Measurements from ENCODE around the gene NATD1.

The NATD1 gene

DNA sequence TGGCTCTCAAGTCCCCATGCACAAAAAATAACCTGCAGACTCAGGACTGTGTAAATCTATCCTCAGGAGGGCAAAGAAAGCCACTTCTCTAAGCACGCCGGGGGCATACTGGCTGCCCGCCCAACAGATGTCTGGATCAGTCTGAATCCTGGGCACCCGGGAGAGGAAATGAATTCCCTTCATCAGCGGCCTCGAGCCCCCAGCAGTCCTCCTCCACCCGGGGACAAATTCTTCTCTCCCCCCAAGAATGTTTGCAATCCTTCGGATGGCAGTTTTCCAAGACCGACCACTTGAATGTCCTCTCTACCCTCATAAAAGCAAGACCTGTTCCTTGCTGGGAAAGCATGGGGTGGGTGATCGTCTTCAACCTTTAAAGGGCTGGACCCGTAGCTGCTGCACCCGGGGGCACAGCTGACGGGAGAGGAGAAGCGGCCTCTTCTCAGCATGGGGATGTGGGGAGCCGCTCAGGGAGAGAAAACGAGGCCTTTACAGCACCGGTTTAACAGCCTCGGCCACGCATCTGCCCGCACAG, 21.9 kb upstream of the NATD1 start:
- DNase-seq = peak; percentile 41

DNA sequence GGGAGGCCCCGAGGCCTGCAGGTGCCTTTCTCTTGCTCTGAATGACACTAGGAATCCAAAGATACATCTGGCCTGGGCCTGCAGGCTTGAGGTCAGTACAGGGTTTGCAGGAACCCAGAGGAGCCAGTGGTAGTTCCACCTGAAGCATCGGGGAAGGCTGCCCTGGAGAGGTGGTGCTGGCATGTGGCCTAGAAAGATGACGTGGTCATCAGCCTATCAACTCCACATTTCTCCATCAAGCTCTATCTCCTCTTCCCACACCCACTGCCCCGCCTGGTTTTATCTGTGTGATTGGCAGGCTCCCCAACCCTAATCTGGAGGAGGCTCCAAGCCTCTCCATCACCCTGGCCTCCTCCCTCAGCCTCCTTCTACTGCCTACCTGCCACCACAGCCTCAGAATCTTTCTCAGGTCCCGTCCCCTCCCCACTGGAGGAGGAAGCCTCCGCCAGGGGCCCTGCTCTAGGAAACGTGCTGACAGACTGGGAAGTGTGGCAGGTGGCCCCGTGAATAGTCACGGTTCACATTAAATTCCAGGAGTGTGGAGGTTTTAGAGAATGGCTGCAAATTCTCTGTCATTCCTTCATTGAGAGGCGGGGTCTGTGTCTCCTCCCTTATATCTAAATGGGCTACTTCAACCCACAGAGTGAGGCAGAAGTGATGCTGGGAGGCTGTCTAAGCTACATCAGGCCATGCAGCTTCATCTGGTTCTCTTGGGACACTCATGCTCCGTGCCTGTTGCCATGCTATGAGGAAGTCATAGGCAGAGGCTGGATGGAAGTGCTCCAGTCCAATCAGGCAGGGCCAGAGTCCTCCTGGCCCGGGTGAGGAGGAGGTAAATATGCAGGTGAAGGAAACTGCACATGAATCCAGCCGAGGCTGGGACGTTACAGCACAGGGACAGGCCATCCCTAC, 19.9 kb upstream of the NATD1 start:
- DNase-seq = no peak

DNA sequence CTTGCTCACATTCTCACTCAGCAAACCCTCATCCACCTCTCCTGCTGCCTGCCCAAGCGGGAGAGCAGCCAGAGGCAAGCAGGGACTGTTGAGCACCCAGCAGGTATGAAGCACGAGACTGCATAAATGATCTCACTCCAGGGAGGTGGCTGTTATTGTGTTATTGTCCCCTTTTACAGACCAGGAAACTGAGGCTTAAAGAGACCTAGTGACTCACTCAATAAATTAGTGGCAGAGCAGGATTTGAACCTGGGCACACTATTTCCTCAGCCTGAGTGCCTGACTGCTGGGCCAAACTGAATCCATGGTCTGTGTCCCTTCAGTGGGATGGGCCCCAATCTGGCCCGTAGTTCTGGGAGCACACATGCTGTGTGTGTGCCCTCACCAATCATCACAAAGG, 19.0 kb upstream of the NATD1 start:
- DNase-seq = no peak

DNA sequence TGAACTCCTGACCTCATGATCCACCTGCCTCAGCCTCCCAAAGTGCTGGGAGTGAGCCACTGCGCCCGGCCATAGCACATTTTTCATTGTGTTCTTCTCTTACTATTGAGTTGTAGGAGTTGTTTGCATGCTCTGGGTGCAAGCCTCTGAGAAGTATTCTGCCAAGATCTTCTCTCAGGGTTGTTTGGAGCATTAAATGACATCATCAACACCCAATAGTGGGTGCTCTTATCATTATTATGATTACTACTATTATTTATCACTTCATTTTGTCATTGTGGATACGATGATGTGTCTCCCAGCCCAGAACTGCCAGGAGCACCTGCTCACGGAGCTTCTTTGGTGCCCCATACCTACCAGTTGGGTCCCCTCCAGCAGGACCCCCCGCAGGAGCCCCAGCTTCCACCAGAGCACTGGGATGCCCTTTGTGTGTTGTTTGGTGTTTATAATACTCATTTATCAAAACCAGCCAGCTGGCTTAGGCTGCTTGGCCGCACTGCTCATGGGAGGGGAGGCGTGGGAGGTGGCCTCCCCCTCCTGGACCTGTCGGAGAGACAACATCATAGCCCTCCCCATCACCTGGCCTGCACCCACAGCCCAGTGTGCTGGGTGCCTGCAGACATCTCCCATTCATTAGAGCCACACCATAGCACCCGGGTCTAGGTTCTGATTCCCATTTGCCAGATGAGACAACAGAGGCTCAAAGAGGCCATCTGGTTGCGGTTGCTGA, 18.4 kb upstream of the NATD1 start:
- DNase-seq = no peak

DNA sequence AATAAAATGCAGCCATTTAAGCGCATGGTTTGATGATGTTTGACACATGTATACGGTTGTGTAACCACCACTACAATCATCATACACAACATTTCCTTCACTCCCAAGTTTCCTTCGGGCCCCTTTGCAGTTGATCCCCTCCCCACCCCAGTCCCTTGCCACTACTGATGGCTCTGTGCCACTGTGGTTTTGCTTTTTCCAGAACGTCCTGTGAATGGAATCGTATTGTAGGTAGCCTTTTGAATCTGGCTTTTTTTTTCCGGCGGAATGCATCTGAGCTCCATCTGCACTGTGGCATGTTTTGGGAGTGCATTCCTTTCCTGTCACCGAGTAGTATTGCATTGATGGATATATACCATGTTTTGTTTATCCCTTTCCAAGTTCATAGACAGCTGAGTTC, 16.2 kb upstream of the NATD1 start:
- no peak for DNase-seq

DNA sequence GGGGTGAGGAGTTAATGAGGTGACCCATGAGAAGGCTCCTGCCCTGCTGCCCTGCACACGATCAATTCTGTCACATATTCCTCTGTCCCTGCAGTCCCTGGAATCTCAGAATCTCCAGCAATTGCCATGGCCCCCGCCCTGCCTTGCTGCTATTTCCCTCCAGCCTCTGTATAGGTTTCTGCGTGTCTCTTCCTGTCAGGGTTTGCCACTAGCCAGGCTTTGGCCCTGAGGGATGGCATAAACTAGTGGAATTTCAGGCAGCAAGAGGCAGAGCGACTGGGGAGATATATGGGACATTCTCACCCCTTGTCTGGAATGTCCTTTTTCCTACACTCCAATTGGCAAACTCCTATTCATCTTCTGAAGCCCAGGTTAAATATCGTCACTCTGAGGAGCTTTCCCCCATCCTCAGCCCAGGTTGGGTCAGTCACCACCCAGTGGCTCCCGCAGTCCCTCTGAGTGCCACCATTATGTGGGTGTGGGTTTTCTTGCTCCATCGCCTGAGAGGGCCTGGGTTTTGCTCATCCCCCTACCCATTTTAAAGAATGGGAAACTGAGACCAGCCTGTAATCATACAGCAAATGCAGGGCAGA, 15.5 kb upstream of the NATD1 start:
- no peak for DNase-seq

DNA sequence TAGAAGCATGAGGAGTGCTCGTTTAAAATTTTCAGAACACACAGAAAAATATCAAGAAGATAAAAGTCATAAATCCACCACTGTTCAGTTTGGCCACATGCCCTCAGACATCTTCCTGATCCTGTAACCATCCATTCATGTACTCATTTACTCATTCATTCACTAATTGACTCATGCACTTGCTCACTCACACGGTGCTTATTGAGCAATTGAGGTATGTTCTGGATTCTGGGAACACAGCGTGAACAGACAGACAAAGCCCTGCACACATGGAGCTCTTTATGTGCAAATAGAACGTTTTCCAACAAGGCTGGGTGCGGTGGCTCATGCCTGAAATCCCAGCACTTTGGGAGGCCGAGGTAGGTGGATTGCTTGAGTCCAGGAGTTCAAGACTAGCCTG, 10.2 kb upstream of the NATD1 start:
- no peak for DNase-seq

DNA sequence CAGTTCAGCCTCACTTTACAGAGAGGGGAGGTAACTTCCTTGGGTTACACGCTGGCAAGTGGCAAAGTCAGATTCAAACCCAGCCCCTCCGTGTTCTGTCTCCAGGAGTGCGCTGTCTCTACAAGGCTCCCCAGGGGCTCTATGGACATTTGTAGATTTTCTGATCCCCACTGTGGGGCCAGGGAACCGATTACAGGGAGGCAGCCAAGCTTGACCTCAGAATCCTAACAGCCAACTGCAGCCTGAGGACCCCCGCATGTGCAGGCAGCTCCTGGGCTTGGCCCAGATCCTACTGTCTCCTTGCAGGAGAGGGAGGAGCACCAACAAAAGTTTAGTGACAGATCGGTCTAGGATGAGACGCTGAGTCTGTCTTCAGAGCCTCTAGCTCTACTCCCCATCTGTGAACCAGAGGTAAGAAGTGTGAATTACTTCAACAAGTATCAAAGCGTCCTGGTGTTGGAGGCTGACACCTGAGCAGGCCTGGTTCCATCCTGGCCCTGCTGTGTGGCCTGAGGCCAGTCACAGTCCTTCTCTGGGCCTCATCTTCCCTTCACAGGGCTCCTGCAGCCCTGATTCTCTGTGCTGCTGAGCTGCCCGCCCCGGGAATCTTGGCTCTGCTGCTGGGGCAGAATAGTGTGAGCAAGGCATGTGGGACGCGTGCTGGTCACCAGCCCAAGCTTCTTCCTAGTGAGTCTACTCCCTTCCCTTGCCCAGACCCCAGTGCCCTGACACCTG, 9.2 kb upstream of the NATD1 start:
- no peak for DNase-seq

DNA sequence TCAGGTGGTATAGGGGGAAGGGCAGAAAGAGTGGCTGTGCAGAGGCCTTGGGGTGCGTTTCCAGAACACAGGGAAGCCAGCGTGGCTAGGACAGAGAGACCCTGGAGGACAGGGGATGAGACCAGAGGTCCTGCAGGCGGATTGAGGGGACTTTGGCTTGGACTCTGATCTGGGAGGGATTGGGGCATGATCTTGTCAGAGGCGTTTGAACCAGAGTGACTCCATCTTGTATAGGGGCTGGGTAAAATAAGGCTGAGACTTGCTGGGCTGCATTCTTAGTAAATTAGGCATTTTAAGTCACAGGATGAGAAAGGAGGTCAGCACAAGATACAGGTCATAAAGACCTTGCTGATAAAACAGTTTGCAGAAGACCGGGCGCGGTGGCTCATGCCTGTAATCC, 5.4 kb upstream of the NATD1 start:
- DNase-seq = no peak

DNA sequence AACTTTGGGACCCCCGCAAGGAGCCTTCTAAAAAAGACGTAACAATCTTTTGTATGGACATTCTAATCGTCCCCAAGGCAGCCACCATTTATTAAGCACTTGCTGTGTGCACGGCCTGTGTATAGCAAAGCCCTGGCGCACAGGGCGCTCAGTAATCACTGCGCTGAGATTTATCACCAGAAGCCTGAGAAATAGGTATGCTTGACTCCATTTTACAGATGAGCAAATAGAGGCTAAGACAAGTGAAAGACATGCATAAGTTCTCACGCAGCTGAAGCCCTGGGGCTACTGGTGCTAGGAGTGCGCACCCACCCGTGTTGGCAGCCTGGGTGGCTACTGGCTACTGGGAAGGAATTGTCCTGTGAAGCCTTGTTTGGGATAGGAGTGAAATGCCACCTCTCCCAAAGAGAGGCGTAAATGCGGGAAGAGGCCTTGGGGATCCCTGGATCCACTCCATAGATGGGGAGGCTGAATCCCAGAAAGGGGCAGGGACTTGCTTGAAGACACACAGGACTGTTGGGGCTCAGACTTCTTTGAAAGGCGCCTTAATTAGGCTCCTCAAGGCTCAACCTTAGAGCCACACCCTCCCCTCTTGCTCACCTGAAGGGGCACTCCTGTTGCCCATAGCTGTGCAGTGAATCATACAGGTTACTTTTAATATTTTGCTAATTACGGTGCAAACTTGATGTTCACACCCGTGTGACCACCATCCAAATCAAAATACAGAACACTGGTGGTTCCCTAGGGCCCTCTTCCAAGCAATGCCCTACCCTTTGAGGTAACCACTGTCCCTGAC, 634 bp upstream of the NATD1 start:
- no peak for DNase-seq

DNA sequence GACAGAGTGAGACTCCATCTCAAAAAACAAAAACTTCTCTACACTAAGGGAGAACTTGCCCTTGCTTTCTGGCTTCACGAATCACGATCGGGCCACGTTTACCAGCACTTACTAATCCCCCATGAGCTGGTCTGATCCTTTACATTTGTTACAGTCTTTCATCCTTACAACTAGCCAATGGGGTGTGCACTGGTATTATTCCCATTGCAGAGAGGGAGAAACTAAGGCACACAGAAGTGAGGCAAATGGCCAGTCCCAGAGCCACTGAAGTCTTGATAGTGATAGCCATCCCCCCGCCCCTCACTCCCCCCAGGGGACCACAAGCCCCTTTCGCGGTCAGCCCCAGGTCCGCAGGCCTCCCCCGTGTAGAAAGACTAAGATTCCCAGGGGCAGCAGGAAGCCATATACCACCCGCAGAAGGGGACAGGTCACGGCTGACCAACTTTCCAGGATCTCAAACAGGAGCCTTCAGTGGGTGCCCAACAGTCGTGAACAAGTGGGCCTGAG, 868 bp downstream of the NATD1 start:
- no peak for DNase-seq

DNA sequence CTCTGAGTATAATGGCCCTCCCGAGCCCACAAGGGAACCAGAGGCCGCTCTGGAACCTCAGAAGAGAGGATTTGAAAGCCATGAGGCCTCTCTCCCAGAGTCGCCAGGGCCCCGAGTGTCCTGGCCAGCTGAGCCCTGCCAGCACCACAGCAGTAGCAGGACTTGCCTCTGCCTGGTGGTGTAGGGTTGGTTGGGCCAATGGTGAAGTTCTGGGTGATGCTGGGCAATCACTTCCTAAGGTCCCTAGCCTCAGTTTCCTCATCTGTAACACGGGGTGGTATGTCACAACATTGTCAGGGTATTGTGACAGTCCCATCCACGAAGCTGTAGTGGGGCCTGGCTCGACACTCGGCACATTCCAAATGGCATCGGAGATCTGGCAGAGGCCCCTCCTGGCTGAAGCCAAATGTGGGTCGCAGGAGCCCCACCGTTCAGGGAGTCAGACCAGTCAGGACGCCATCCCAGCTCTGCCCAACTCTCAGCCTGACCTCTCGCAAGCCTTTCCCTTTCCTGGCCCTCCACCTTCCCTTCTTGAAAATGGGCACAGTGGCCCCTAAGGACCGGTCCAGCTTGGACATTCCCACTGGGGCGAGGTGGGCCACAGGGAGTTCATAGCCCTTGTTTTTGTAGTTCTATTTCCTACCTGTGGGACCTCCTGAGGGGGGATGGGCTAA, 1.7 kb downstream of the NATD1 start:
- no peak for DNase-seq

DNA sequence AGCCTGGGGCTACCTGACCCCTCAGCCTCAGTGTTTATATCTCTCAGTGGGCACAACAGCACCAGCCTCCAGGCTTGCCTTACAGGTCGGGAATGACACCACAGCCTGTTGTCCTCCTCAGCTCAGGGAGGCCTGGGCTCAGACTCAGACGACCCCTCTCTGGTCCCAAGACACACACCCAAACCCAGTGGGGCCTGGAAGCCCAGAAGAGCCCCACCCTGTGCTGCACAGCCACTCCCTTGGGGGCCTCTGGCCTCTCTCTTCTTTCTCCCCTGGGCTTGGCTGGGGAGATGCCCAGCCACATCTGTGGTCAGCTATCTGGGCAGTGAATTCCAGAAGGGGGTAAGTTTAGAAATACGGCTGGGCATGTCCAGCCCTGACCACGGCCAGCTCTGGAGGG, 2.4 kb downstream of the NATD1 start:
- DNase-seq = no peak

DNA sequence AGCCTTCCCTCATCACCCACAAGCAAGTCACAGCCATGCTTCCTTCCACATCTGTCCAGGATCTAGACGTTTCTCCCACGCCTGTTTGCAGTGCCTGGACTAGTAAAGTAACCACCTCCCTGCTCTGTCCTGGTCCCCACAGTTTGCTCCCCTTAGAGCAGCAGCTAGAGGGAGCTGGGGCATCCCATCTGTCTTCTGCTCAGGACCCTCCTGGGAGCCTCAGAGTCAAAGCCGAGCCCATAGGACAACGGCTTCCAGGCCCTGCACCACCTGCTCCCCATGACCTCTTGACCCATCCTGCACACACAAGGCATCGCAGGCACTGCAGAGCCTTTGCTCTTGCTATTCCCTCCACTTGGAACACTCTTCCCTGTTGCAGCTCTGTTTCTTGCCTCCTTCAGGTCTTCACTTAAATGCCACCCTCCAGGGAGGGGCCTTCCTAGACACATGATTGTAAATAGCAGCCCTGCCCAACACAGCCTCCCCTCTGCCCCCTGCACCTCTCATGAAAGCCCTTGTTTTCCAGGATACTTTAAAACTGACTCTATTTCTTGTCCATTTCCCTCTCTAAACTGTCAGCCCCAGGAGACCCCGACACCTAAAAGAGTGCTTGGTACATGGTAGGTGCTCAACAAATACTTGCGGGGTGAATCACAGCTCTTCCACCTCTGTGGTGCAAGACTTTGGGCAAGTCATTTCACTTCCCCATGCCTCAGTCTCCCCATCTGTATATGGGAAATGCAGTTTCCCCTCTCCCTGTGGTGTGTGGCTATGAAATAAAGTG, 3.1 kb downstream of the NATD1 start:
- no peak for DNase-seq

DNA sequence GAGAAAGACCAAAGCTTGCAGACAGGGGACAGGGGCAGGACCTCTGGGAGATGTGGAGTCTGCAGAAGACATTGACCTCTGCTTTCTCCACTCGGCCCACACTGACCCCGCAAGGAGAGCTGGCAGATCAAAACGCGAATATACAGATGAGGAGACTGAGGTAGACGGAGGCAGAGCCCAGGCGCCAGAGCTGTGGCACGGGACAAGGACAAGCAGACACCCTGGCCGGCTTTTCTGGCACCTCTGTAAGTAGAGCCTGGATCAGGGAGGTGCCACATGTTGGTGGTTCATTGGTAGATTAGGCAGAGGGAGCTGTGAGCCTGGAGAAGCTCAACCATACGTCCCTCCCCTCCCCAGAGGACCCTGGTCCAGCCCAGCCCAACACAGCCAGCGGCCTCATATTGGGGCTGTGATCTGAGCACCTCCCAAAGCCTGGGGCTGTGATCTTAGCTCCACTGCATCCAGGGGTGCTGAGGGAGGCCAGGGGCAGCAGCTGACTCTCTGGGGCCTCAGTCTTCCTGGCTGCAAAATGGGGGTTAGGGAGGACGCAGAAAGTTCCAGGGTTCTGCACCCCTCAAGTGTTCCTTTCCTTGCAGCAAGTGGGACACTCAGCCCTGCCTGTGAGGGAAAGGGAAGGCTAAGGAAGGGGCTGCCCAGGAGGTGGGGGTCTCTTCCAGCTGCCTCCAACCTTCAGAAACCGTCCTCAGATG, 4.0 kb downstream of the NATD1 start:
- DNase-seq = no peak

DNA sequence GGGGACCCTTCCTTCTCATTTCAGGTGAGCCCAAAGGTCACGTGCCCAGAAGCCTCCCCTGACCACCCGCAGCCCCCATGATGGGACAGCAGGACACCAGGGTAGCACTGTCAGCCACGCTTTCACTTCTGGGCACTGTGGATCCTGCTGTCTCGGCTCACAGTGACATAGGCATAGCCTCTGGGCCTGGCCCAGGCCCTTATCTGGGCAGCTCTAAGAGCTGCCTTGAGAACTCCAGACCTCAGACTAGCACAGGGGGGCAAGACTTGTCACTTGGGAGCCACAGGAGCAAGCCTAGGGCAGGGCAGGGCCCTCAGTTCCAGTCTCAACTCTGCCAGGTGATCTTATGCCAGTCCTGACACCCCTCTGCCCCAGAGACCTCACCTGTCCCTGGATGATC, 4.7 kb downstream of the NATD1 start:
- DNase-seq = no peak

DNA sequence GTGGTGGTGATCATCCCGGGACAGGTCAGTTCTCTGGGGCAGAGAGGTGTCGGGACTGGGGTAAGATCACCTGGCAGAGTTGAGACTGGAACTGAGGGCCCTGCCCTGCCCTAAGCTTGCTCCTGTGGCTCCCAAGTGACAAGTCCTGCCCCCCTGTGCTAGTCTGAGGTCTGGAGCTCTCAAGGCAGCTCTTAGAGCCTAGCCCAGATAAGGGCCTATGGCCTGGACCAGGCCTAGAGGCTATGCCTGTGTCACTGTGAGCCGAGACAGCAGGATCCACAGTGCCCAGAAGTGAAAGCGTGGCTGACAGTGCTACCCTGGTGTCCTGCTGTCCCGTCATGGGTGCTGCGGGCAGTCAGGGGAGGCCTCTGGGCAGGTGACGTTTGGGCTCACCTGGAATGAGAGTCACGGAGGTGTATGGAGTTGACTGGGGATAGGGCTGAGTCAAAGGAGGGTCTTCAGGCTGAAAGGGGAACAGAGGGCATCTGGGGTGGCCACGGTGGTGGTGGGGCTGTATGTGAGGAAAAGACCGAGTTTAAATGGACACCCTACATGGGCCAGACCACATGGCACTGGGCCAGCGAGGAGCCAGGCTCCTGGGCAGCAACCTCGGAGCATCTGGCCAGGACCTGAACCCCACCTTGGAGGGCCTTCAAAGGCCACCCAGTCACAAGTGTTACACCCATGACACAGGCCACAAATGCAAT, 5.5 kb downstream of the NATD1 start:
- DNase-seq = no peak

DNA sequence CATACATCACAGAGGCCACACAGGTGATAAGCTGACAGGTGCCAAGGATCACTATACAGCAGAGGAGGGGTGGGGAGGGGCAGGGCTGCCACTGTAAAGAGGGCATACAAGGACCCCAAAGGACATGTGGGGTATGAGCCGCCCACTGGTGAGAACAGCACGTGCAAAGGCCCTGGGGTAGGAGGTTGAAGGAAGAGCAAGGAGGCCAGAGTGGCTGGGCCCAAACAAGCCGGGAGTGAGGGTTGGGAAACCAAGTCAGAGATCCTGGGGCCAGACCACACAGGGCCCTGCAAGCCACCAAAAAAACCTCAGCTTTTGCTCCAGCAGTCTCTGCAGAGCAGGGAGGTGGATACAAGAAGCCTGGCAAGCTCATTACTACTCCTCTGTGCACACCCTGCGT, 6.5 kb downstream of the NATD1 start:
- DNase-seq = no peak

DNA sequence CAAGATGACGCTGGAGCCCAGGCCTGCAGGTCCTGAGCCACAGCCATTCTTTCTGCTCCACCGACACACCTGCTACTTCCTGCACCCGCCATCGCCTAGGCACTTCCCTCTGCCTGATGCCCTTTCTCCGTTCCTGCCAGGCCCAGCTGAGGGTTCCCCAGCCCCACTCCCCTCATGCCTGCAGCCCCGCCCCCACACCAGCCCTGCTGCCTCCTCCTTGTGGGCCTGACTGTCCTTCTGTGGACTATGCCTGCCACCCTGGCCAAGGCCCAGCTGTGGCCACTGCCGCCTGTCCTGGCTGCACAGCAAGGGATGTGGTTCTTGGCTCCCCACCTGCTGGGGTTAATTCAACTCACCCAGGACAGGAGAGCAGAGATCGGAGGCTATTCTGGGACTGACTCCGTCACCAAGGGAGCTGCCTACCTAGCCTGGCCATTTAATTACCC, 7.5 kb downstream of the NATD1 start:
- no peak for DNase-seq
